Activated T-helper 1 cell treated with anti-CD3 and anti-CD28 coated beads, Interleukin-12 subunit alpha, Interleukin-12 subunit beta, Interleukin-2, Interleukin-4 antibody, amounts not matched to agents 30 ng/mL and 10 ng/mL and 1 ng/mL, durations not matched to agents 14 hours and 24 hours and 36 hours (primary cell): ENCODE measurements around the gene PRELID2. TPM values are rescaled to one million over a fixed set of nuclear protein-coding genes. Genes with fewer than 3 reads are reported as not detected.

ENCODE experiments used
- DNase-seq: peaks from one replicate; pipeline ENCODE4 v3.0.0; 2021; ENCODE audit warnings: low spot score
- H3K27ac Mint-ChIP-seq: one replicate; pipeline ENCODE4 v1.8.0; 2021; ENCODE audit warnings: mild to moderate bottlenecking, mixed read lengths
- H3K27me3 Mint-ChIP-seq: one replicate; pipeline ENCODE4 v1.8.0; 2022; ENCODE audit warnings: mild to moderate bottlenecking, moderate library complexity, mixed read lengths; ENCODE audit not compliant: insufficient read depth
- H3K36me3 Mint-ChIP-seq: one replicate; pipeline ENCODE4 v1.8.0; 2021; ENCODE audit warnings: low read depth, mixed read lengths
- H3K4me1 Mint-ChIP-seq: one replicate; pipeline ENCODE4 v1.8.0; 2021; ENCODE audit warnings: low read depth, mixed read lengths
- H3K4me3 Mint-ChIP-seq: one replicate; pipeline ENCODE4 v1.8.0; 2021; ENCODE audit warnings: mild to moderate bottlenecking, moderate library complexity, mixed read lengths
- H3K9me3 Mint-ChIP-seq: one replicate; pipeline ENCODE4 v1.8.0; 2021; ENCODE audit warnings: mixed read lengths
- intact Hi-C: fragments of 100-400 bp; cut with micrococcal nuclease; formaldehyde crosslinking; loops from one replicate; pipeline ENCODE4 v1.15.1; 2024
- total RNA-seq: library from RNA; stranded (reverse); gene quantifications from 2 replicates; pipeline ENCODE4 v1.2.3, GENCODE V29; 2022

PRELID2 gene
- total RNA-seq, 1 donor from 2014 or later: 2.1 TPM

DNA sequence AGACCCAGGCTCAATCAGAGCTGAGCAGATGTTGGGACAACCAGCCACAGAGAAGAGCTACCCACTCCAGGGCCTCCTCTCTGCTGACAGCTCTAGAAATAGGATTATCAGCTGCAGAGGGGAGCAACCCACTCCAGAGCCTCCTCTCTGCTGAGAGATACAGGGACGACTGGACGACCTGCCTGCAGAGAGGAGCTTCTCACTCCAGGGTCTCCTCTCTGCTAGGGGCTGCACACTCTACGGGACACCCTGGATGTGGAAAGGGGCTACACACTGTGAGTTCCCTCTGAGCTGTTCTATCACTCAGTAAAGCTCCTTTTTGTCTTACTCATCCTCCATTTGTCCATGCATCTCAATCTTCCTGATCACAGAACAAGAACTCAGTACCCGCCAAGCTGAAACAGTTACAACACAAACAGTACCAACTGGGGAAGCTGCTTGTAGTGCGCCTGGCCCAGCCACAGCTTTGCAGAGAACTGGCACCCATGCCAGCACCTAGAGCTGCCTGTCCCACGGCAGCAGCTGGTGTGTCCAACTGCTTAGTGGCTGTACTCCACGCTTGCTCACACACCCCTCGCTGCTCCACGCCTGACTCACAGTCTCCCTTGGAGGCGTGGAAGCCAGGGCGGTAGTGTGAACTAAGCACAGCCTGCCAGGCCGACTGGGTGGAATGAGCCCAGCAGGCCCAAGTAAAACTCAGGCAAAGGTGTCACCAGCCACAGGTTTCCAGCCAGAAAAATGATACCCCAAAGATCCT is 56.8 kb downstream of the PRELID2 start:
- Mint-ChIP-seq H3K9me3 (no peaks in the 10 kb centered on the region), H3K4me3 (no peak overlapping the region), H3K27me3 (no peaks in the 10 kb centered on the region), H3K4me1 (no peaks in the 10 kb centered on the region), H3K36me3 (no peaks in the 10 kb centered on the region), H3K27ac (no peak overlapping the region)
- no peak for DNase-seq
- intact Hi-C loops: no loop called here

DNA sequence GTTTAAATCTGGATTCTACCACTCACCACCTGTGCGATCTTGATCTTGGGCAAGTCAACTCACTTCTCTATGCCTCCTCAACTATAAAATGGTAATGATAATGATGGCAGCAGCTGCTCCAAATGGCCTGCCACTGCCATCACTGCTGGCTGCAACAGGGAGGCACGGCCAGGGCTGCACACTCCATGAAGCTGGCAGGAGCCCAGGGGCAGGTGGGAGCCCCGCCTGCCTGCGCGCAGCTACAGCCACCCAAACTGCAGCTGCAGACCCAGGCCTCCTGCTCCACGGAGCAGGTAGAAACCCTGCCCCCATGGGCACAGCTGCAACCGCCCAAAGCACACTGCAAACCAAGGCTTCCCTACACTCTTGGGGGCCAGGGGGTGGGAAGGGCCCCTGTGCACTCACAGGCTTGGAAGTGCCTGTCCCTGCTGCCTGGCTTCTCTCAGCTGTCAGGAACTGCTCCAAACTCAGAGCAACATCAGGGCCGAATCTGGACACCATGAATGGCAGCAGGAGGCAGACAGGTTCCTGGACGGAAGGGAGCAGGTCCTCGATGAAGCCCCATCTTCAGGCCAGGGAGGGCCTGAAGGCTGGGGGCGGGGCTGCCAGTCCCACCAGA is 57.6 kb downstream of the PRELID2 start:
- H3K4me1 Mint-ChIP-seq: no peaks in the 10 kb centered on the region
- no peak for DNase-seq
- no peaks in the 10 kb centered on the region for H3K27me3 Mint-ChIP-seq
- intact Hi-C loops: no loop called here
- H3K9me3 Mint-ChIP-seq: no peaks in the 10 kb centered on the region
- no peak overlapping the region for H3K4me3 Mint-ChIP-seq
- H3K27ac Mint-ChIP-seq: no peak overlapping the region
- H3K36me3 Mint-ChIP-seq: no peaks in the 10 kb centered on the region

DNA sequence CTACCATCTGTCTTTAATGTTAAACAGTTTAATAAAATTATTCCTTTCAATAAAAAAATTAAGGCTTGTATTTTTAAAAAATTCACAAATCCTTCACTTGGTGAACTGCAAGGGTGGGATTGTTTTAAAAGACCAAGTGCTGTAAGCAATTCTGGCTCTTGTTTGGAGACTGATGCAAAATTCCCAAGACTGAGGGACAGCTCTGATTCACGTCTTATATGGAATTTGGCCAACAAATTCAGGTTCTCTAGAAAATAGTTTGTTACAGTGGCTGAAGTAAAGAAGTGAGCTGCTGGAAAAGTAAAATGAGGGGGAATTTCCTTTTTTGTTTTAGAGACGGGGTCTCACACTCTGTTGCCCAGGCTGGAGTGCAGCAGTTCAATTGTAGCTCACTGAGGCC is 58.3 kb downstream of the PRELID2 start:
- H3K9me3 Mint-ChIP-seq: no peaks in the 10 kb centered on the region
- intact Hi-C loops: no loop called here
- H3K4me1 Mint-ChIP-seq: no peaks in the 10 kb centered on the region
- no peak overlapping the region for H3K27ac Mint-ChIP-seq
- no peaks in the 10 kb centered on the region for H3K27me3 Mint-ChIP-seq
- no peaks in the 10 kb centered on the region for H3K36me3 Mint-ChIP-seq
- H3K4me3 Mint-ChIP-seq: no peak overlapping the region
- no peak for DNase-seq

DNA sequence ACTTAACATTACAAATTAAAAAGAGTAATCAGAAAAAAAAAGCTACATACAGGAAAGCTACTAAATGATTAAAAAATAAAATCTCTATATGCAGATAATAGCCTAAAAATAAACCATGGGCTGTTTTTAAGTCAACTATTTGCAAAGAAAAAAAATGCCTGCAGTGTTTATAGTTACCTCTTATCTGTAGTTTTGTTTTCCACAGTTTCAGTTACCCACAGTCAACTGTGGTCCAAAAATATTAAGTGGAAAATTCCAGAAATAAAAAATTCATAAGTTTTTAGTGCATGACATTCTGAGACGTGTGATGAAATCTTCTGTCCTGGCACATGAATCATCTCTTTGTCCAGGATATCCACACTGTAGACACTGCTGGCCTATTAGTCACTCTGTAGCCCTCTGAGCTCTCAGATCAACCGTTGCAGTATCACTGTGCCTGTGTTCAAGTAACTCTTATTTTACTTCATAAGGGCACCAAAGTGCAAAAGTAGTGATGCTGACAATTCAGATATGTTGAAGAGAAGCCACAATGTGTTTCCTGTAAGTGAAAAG is 59.2 kb downstream of the PRELID2 start:
- no peaks in the 10 kb centered on the region for H3K4me1 Mint-ChIP-seq
- DNase-seq: no peak
- no peaks in the 10 kb centered on the region for H3K36me3 Mint-ChIP-seq
- intact Hi-C loops: no loop called here
- H3K27ac Mint-ChIP-seq: no peak overlapping the region
- no peak overlapping the region for H3K4me3 Mint-ChIP-seq
- no peaks in the 10 kb centered on the region for H3K9me3 Mint-ChIP-seq
- H3K27me3 Mint-ChIP-seq: no peaks in the 10 kb centered on the region

DNA sequence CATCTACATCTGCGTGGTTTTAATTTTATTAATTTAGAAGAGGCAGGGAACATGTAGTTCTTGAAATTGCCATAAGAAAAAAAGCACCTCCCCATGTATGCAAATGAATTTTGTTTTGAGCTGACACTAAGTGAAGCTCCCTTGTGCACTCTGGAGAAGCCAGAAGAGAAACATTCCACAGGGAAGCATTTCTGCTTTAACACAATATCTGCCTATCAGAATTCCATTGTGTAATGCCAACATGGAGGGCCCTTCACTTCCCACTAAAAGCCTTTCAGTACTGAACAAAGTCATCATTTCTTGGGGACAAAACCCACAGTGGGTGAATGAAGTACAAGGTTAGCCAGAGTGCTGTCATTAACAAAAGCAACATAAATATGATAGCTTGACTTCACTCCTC is 59.7 kb downstream of the PRELID2 start:
- Mint-ChIP-seq H3K36me3 (no peaks in the 10 kb centered on the region), H3K4me1 (no peaks in the 10 kb centered on the region), H3K27ac (no peak overlapping the region), H3K27me3 (no peaks in the 10 kb centered on the region), H3K9me3 (no peaks in the 10 kb centered on the region), H3K4me3 (no peak overlapping the region)
- DNase-seq: no peak
- intact Hi-C loops: no loop called here

DNA sequence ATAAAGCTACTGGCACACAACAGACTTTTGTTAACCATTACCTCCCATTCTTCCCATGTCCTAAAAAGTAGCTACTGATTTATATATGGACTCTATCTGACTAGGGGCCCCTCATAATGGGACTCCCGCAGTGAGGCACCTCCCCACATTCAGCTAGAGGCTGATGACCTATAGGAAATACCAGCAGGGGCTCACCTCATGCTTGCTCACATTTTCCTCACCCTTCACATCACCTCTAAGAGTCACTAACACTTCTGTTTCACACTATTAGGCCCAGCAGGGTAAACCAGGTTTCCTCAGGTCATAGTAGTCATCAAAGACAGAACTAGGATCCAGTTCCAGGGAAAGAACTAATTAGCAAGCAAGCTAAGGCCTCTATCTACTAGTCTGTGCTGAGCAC is 60.7 kb downstream of the PRELID2 start:
- Mint-ChIP-seq H3K4me3 (no peak overlapping the region), H3K36me3 (no peaks in the 10 kb centered on the region), H3K27ac (no peak overlapping the region), H3K9me3 (no peaks in the 10 kb centered on the region), H3K27me3 (no peaks in the 10 kb centered on the region), H3K4me1 (no peaks in the 10 kb centered on the region)
- intact Hi-C loops: no loop called here
- DNase-seq: no peak

DNA sequence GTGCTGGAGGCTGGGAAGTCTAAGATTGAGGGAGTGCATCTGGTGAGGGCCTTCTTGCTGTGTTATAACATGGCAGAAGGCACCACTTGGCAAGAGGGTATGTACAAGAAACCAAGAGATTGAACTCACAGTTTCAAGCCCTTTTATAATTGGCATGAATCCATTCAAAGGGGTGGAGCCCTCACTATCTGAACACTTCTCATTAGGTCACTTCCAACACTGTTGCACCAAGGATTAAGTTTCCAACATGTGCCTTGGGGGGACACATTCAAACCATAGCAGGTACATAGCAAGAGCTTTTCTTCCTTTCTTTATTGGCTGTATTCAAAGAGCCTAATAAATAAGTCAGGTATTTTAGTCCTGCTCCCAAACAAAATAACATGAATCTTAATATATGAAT is 62.7 kb downstream of the PRELID2 start:
- DNase-seq: no peak
- H3K27me3 Mint-ChIP-seq: no peaks in the 10 kb centered on the region
- intact Hi-C loops: no loop called here
- no peak overlapping the region for H3K27ac Mint-ChIP-seq
- no peak overlapping the region for H3K4me3 Mint-ChIP-seq
- H3K36me3 Mint-ChIP-seq: no peaks in the 10 kb centered on the region
- no peaks in the 10 kb centered on the region for H3K4me1 Mint-ChIP-seq
- no peaks in the 10 kb centered on the region for H3K9me3 Mint-ChIP-seq

DNA sequence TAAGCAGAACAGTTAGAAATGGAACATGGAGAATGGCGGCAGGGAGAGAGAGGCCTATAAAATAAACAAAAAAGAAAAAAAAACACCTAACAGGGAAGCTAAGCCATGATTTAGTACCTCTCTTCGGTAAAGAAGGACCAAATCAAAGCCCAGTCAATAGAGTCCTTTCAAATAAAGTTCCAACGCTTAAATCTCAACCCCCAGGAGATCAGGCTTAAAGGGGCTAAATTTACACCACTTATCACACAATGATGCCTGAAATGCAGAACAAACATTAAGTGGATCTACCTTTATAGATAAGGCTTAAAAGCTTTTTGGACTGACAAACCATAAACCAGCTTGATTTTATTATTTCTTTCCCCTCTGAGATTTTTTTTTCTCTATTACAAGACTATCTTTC is 66.3 kb downstream of the PRELID2 start:
- H3K27ac Mint-ChIP-seq: no peak overlapping the region
- intact Hi-C loops: no loop called here

DNA sequence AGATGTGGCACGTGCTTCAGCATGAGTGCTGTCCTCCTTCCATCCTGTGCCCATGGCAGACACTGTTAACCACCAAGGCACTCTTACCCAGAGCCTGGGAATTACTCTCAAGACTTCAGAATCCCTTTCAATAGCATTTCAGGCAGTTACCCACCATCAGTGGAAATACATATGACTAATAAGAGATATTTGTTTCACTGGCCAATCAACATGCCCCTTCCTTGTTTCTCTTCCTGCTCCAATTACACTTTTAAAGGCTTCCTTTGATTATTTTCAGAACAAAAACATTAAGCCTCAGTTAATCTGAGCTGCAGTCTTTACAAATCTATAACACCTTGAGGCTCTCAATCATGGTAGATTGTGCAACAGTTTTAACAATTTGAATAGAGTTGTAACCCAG is 70.8 kb downstream of the PRELID2 start:
- H3K9me3 Mint-ChIP-seq: no peaks in the 10 kb centered on the region
- no peak overlapping the region for H3K4me3 Mint-ChIP-seq
- H3K36me3 Mint-ChIP-seq: no peaks in the 10 kb centered on the region
- DNase-seq: no peak
- intact Hi-C loops: no loop called here
- no peaks in the 10 kb centered on the region for H3K27me3 Mint-ChIP-seq
- no peak overlapping the region for H3K27ac Mint-ChIP-seq
- H3K4me1 Mint-ChIP-seq: no peaks in the 10 kb centered on the region

More for the DNA sequence above, 66.3 kb downstream of the PRELID2 start:
- Mint-ChIP-seq H3K4me3 (no peak overlapping the region), H3K4me1 (no peaks in the 10 kb centered on the region), H3K27me3 (no peaks in the 10 kb centered on the region), H3K9me3 (no peaks in the 10 kb centered on the region), H3K36me3 (no peaks in the 10 kb centered on the region)
- no peak for DNase-seq

DNA sequence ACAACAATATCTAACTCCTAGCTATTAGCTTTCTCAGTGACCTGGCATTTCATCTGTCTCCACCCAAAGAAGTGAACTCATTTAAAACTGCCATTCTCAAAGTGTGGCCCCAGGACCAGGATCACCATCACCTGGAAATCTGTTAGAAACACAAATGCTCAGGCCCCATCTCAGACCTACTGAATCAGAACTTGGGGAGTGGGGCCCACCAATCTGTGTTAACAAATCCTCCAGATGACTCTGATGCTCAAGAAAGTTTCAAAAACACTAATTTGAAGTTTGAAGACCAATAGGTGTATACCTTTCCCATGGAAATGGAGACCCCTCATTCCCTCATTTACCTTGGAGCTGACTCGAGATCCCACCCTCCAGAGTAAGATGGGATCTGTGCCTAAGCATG is 72.3 kb downstream of the PRELID2 start:
- H3K4me3 Mint-ChIP-seq: no peak overlapping the region
- no peaks in the 10 kb centered on the region for H3K4me1 Mint-ChIP-seq

DNA sequence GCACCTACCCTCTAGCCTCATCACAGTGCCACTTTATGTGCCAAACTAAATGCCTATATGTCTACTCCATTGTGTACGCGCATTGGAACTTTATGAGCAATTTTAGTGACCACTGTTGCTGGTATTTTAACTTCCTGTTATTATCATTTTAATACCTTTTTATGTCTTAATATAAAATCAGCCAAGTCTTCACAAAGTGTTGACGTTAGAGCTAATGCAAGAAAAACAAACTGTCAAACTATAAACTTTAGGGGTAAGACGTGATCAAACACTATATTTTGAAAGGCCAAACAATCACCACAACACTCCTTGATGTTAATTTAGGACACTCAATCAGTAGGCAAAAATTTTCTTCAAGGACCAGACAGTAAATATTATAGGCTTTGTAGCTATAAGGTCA is 73.9 kb downstream of the PRELID2 start:
- H3K4me1 Mint-ChIP-seq: no peaks in the 10 kb centered on the region
- no peaks in the 10 kb centered on the region for H3K9me3 Mint-ChIP-seq
- DNase-seq: no peak
- H3K4me3 Mint-ChIP-seq: no peak overlapping the region
- no peaks in the 10 kb centered on the region for H3K27me3 Mint-ChIP-seq
- intact Hi-C loops: no loop called here
- H3K27ac Mint-ChIP-seq: no peak overlapping the region
- no peaks in the 10 kb centered on the region for H3K36me3 Mint-ChIP-seq

More for the DNA sequence above, 72.3 kb downstream of the PRELID2 start:
- no peaks in the 10 kb centered on the region for H3K36me3 Mint-ChIP-seq
- no peaks in the 10 kb centered on the region for H3K9me3 Mint-ChIP-seq
- H3K27me3 Mint-ChIP-seq: no peaks in the 10 kb centered on the region
- H3K27ac Mint-ChIP-seq: no peak overlapping the region
- intact Hi-C loops: no loop called here
- DNase-seq: no peak

DNA sequence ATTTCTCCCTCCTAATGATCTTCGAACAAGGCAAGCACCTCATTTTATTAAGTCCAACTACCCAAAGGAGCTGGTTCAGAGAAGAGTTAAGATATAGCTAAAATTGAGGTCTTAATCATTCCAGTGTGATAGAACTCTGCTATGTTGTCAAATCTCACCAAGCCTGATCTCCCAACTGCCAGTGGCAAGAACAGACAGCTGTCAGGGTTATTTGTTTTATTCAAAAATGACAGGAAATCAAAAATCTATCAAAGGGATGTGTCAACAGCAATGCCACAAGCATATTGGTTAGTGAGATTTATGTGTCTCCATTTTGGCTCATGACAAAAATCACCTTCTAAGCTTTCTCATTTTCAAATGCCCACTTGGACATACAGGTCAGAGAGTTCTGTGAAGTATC is 74.5 kb downstream of the PRELID2 start:
- no peaks in the 10 kb centered on the region for H3K9me3 Mint-ChIP-seq
- H3K4me1 Mint-ChIP-seq: no peaks in the 10 kb centered on the region
- no peak overlapping the region for H3K27ac Mint-ChIP-seq
- H3K27me3 Mint-ChIP-seq: no peaks in the 10 kb centered on the region
- no peak for DNase-seq
- intact Hi-C loops: no loop called here
- no peaks in the 10 kb centered on the region for H3K36me3 Mint-ChIP-seq
- H3K4me3 Mint-ChIP-seq: no peak overlapping the region

DNA sequence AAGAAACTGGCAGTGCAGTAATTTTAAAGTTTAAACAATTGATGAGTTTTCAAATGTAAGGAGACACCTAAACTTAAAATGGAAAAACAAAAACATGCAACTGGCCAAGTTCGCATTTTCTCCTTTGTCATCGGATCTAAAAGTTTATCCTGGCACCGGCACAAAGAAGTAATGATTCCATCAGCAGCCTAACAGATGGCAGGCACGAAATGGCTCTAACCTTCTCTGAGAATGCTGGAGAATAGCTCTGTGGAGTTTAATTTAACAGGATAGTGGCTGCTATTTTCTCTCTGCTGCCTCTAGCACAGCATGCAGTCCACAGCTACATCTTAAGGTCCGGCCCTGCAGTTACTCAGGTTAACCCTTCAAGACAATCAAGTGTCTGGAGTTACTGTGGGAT is 82.2 kb downstream of the PRELID2 start:
- Mint-ChIP-seq H3K27ac (no peak overlapping the region), H3K4me1 (no peaks in the 10 kb centered on the region), H3K9me3 (peaks cover 4% of the 10 kb centered on the region), H3K36me3 (no peaks in the 10 kb centered on the region), H3K27me3 (no peaks in the 10 kb centered on the region), H3K4me3 (no peak overlapping the region)
- no peak for DNase-seq
- intact Hi-C loops: no loop called here
